Ecto neural progenitor cell (in vitro differentiated cells): Measurements from ENCODE around the gene EML4.
"Not testable (repeated sequence)": the region's sequence is repeated elsewhere in the genome, so short reads cannot be mapped to it uniquely, and the experiment has no call there.

ENCODE experiments used
- DNase-seq: peaks from one replicate; pipeline ENCODE4 v3.0.0-alpha.2; 2018; ENCODE audit warnings: low spot score

The EML4 gene, protein sequence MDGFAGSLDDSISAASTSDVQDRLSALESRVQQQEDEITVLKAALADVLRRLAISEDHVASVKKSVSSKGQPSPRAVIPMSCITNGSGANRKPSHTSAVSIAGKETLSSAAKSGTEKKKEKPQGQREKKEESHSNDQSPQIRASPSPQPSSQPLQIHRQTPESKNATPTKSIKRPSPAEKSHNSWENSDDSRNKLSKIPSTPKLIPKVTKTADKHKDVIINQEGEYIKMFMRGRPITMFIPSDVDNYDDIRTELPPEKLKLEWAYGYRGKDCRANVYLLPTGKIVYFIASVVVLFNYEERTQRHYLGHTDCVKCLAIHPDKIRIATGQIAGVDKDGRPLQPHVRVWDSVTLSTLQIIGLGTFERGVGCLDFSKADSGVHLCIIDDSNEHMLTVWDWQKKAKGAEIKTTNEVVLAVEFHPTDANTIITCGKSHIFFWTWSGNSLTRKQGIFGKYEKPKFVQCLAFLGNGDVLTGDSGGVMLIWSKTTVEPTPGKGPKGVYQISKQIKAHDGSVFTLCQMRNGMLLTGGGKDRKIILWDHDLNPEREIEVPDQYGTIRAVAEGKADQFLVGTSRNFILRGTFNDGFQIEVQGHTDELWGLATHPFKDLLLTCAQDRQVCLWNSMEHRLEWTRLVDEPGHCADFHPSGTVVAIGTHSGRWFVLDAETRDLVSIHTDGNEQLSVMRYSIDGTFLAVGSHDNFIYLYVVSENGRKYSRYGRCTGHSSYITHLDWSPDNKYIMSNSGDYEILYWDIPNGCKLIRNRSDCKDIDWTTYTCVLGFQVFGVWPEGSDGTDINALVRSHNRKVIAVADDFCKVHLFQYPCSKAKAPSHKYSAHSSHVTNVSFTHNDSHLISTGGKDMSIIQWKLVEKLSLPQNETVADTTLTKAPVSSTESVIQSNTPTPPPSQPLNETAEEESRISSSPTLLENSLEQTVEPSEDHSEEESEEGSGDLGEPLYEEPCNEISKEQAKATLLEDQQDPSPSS

DNA sequence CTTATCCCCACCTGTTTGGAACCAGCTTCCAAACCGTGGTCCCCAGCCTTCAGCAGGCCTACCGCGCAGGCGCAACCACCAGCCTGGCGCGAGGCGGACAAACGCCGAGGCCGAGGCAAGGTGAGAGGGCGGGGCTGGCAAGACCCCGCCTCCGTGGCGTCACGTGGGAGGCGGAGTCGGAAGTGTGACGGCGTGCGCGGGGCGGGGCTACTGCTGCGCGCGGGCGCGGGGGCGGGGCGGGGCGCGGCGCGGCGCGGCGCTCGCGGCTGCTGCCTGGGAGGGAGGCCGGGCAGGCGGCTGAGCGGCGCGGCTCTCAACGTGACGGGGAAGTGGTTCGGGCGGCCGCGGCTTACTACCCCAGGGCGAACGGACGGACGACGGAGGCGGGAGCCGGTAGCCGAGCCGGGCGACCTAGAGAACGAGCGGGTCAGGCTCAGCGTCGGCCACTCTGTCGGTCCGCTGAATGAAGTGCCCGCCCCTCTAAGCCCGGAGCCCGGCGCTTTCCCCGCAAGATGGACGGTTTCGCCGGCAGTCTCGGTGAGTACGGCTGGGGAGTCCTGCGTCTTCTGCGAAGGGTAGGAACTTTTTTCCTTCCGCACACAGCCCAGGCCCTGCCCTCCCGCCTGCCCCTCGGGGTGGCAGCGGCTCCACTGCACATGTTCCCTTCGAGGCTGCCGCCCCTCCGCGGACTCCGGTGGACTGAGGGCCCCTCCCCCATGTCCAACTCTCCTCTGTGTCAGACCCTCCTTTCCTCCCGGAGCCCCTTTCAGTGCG lies at the start of gene EML4:
Gene EML4, plus strand, starts transcription at position 254 of the 774 bp plus-strand sequence. Its CDS starts 259 bp downstream, at position 513.
- DNase-seq, result peak; percentile 97

DNA sequence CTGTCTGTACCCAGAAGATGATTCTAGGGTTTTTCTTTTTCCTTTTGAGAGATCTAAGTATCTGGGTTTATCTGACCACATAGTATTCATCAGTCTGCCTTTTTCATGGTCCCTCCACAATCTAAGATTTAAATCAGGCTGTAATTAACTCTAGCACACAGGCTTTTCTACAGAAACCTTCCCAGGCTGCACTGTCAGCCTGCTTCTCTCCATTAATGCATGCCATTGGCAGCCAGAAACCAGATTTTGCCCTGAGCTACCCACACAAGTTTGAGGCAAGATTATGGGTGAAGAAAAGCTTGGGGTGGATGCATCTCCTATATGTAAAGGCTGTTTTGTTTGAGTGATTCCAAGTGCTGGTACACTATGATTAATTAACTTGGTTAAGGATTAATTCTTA lies 45.7 kb upstream of the EML4 start:
- no peak for DNase-seq

DNA sequence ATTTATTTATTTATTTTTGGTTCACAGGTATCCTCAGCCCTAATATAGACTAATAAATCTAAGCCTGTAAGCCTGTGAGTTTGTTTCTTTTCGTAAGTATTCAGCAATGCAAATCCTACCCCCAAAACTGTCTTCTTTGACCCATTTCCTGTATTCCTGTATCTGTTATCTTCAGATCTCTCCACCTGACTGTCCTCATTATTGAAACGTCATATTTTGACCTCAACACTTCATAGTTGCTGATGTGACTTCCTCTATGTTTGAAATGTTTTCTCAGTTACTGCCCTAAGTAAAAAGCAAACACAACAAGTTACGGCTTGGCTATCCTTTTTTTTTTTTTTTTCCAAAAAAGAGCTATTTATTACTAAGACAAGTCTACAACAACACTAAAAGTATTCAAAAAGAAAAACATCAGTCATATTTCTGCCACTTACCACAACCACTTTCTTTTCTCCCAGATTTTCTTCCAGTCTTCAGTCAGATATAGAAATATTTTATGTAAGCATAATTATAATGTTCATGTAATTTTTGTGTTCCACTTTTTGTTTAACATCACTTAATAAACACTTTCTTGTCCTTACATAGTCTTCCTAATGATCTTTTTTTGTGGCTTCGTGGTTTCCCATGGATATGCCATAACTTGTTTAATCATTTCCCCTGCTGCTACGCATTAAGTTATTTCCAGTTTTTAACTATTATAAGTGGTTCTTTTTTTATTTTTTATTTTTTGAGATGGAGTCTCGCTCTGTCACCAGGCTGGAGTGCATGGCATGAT lies 45.0 kb upstream of the EML4 start:
- no peak for DNase-seq

DNA sequence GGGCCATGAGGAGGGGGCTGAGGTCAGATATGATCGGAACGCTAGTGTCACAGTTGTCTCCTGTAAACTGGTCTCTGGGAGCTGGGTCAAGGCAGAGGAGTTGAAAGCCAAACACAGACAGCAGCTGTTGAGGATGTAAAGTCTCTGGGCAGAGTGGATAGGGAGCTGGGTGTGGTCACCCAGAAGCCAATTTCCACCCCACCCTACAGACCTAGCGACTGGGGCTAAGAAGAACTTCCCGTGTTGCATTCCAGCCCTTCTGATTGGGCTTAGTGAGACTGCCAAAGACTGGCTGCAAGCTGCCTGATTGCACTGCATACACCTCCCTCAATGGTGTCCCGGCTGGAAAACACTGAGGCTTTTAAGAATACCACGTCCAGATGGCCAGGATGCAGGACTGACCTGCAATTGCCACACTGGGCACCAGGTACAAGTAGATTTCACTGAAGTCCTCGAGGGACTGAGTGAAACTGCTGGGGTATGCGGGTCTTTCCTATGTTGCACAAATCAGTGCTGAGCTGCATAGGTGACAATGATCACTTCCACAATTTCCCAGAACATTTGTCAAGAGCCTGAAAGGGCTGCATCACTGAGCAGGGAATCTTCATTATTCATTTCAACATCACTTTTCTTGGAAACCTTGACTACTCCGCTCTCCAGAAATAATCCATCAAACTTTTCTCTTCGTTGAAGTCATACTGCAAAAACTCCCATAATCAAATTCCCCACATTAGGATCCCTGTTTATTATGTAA lies 43.1 kb upstream of the EML4 start:
- no peak for DNase-seq

DNA sequence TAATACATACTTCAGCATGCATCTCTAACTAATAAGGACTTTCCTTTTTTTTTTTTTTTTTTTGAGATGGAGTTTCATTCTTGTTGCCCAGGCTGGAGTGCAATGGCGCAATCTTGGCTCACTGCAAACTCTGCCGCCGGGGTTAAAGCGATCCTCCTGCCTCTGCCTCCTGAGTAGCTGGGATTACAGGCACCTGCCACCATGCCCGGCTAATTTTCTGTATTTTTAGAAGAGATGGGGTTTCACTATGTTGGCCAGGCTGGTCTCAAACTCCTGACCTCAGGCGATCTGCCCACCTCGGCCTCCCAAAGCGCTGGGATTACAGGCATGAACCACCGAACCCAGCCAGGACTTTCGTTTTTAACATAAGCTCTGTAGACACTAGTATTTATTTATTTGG lies 42.3 kb upstream of the EML4 start:
- not testable (repeated sequence) for DNase-seq

DNA sequence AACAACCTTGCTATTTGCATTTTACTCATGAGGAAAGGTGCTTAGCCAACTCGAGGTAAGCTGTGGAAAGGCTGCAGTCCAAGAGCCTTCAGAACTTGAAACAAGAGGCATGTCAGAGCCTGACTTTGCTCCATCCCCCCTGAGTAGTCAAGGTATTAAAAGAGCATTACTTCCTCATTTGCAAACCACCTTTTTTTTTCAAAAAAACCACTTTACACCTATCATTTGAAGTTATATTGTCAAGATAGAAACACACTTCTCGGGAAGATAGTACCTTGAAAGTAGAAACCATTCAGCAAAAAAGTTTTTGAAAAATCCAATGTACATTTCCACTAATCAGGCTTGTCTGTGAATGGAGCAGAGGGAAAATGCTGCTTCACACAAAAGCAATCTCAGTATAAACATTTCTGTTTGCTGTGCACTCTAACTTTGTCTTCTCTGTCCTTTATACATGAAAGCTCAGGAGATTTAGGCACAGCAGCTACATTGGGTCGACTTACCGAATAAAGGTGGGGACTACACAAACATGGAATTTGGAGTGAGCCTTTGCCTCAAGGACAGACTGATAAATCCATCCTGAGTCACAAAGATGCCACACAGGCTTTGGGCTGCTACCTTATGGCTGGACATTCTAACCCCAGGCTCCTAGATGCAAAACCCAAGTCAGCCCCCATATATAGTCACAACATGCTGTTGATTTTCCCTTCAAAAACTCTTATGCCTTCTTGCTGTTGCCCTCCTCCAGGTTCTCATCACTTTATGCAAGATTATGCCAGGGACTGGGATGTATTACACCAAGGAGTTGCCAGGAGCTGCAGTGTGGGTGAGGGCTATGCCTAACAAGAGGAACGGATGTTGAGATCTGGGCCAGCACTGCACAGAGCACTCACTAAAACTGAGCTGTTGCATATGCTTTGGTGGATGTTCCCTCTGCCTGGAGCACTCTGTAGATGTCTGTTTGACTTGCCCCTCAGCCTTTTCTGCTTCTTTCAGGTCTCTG lies 41.4 kb upstream of the EML4 start:
- DNase-seq, result no peak

DNA sequence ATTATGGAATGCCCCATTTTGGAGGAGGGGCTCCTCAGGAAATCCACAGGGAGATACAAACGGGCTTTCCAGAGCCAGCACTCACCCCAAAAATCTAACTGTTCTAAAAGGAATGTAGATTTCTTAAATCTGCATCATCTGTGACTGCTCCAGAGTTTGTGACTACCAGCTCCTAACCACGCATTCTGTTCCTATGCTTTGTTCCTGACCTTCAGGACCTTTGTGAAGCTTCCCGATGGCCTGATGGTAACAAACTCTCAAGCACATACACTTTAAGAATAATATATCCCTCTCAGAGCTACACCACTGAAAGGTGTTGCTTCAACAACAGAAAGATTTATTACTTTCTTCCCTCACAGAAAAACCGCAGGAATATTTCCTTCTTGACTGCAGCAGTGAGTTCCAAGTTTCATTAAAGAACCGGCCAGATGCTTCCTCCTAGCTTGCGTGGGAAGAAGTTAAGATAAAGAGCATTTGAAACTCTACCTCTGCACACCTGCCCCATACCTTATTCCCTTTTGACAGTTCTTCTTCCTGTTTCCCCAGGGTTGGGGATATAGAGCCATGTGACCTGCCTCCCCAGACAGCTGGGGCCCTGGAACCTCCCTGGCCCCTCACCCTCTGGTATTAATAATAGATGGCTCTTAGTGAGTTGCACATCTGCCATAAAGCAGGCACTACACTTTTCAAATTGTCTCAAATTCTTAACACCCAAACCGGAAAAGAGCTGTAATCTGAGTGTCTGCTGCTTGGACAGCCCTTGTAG lies 40.2 kb upstream of the EML4 start:
- no peak for DNase-seq

DNA sequence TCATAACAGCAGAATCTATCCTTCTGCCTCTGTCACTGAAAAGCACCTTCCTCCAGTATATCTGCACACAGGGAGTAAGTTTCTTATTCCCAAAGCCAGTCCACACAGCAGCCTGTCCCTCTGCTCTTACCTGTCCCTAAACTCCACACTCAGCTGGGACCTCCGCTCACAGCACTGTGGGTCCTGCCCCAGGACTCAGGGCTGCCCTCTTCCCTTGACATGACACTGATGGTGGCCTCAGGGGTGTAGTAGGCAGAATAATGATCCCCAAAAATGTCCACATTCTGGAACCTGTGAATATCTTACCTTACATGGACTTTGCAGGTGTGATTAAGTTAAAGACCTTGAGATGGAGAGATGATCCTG lies 39.7 kb upstream of the EML4 start:
- no peak for DNase-seq

DNA sequence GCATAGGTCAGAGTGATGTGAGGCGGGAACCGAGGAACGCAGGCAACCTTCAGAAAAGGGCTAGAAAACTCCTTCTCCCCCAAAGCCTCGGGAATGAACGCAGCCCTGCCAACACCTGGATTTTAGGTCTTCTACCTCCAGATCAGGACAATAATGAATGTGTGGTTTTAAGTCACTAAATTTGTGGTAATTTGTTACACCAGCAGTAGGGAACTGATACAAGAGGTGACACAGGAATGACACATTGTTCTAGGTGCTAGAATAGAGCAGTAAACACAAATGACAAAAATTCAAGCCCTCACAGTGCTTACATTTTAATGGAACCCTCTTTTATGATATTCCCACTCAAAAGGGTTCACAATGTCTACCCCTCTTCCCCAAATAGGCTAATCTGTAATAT lies 39.2 kb upstream of the EML4 start:
- DNase-seq, result no peak

DNA sequence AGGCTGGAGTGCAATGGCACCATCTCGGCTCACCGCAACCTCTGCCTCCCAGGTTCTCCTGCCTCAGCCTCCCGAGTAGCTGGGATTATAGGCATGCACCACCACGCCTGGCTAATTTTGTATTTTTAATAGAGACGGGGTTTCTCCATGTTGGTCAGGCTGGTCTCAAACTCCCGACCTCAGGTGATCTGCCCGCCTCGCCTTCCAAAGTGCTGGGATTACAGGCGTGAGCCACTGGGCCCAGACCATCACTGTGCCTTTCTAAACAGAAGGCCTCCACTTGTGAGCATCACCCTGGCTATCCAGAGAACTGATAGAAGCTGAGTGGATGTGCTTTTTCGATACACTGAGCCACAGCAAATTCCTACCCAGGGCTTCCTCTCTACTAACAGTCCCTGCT lies 38.3 kb upstream of the EML4 start:
- not testable (repeated sequence) for DNase-seq

DNA sequence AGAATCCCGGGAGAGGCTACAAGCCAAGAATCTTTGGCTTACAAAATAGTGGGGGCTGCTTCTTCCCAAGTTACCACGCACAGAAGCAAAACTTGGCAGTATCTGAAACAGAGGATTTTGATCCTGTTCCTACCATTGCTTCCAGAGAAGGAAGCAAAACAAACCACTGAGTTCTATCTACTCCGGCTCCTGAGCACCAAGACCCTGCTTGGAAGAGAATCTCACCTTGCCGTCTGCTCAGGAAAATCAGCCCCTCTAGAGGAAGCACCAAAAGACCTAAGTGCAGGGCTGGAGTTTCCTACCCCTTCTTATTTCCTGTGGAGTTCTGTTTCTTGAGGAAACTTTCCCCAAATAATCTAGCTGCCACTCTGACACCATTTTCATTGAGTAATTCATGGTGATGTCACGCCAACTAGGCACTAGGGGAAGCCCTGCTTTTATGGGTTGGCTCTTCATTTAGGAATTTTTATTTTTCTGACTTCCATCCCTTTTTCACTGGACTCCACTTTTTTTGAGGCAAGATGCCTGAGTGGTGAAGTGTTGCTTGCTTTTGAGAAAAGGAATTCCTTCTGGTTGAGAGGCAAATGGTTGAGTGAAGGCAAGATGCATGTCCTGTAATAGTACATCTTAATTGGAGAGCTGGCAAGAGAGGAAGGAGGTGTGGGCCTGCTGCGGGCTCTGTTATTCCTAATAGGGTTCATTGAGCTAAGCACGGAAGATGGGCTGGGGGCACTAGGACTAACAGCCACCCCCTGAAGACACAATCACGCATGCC lies 36.8 kb upstream of the EML4 start:
- no peak for DNase-seq

DNA sequence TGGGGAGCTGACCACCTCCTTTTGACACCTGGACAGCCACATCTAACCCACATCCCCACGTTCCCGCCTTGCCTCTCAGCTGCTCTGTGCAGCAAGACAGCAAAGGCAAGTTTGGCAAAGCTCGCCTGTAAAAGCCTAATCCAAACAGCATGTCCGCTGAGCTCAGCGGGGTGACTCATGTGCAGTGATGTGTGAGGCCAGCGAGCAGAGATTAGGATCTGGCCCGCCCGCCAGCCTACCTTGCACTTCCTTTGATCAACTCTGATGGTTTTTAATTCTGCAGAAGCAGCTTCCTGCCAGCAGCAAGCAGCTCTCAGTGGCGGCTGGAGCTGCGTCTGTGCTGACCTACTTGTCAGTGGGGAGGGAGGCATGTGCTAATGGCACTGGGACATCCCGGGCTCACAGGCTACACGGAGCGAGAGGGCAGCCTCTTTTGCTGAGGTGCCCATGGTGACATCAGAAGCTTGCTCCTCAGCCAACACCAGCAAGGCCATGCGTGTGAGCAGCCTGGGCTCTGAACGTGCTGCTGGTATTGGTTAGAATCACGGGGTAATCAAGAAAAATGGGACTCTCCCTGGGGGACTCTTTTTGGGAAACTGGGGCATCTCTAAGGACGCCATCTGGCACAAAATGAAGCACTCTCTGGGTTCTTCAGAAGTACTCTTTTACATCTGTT lies 36.0 kb upstream of the EML4 start:
- DNase-seq, result peak; percentile 84

DNA sequence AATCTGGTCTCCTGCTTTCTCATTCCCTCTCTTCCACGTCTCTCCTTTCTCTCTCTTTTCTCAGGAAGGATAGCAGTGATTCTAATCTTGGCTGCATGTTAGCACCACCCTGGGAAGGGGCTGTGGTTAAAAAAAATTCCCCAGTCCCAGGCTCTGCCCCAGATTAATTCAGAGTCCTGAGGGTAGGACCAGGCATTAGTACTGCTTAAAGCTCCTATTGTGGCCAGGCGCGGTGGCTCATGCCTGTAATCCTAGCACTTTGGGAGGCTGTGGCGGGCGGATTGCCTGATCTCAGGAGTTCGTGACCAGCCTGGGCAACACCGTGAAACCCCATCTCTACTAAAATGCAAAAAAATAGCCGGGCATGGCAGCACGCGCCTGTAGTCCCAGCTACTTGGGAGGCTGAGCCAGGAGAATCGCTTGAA lies 35.4 kb upstream of the EML4 start:
- no peak for DNase-seq

DNA sequence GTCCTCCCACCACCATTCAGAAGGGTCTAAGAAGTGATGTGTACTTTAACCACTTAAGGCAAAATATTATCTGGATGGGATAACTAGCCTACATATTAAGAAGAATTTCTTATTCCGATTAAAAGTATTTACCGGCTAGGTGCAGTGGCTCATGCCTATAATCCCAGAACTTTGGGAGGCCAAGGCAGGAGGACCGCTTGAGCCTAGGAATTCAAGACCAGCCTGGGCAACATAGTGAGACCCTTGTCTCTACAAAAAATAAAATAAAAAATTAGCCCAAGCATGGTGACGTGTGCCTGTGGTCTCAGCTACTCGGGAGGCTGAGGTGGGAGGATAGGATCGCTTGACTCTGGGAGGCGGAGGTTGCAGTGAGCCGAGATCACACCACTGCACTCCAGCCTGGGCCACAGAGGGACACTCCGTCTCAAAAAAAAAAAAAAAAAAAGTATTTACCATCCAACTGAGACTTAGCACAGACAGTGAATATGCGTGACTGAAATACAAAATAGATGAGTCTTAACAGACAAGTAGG lies 34.7 kb upstream of the EML4 start:
- not testable (repeated sequence) for DNase-seq

DNA sequence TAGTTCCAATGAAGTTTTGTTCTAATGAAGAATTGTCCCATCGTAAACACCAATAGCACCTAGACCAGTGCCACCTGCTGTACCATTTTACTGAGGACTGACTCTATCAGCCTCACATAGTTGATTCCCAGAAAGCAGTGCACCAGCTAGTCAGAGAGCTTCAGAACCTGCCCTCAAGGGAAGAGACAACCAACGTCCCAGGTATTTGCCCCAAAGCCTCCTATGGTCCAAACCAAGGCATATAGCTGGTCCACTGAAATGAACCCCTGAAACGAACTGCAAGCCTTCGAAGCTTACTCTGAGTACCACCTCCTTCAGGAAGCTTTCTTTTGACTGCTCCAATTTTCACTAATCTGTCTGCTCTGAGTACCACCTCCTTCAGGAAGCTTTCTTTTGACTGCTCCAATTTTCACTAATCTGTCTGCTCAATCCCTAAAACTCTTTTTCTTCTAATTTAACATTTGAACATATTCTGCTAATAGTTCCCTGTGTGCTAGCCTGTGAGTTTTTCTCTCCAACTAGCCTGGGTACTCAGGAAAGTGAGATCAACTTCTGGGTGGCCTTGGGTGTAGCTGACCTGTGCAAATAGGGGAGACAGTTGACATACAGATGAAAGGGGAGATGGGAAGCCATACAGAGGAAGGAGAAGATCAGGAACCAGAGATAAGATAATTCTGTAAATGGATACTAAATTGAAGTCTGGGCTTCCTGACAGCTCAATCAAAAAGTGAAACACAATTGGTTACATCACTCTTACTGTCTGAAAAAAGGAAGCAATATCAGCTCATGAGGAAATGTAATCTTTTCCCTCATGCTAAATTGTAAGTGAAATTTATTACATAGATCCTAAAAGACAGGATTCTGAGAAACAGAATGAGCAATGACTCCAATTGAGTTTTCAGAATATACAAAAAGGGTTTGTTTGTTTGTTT lies 33.5 kb upstream of the EML4 start:
- no peak for DNase-seq

DNA sequence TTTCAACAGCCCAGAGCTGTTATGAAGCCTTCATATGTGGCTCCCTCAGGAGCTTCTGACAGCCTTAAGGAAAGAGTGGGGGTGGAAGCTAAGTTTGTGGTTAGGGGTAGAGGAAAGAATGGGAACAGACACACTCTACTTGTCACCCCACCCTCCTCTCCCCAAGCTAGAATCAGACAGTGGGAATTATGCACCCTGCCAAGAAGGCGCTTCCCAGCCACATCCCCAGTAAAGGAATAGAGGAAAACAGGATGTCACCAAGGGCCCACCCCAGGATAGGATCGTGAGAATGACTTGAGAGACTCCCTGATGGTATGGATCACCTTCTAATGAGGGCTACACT lies 32.4 kb upstream of the EML4 start:
- DNase-seq, result no peak
